ENCODE measurements around the gene ZNF587B. TPM values are rescaled to one million over a fixed set of nuclear protein-coding genes. Genes with fewer than 3 reads are reported as not detected.
A peak's percentile ranks its signal among the peaks of the same experiment; 100 is the strongest.
"Not testable (repeated sequence)": the region's sequence is repeated elsewhere in the genome, so short reads cannot be mapped to it uniquely, and the experiment has no call there.

ZNF587B gene
- total RNA-seq, 1 donor from 2014 or later: 36.1 TPM

GRCh38 chr19:57872450-57872849 lies 42.4 kb downstream of the ZNF587B start:
- no peaks in the 10 kb centered on the region for H3K27me3 ChIP-seq (ENCODE audit: control insufficient read depth, insufficient read depth, low read length)
- peaks cover 4% of the 10 kb centered on the region for H3K36me3 ChIP-seq (ENCODE audit: control insufficient read depth, insufficient read depth, low read length)
- no peak overlapping the region for H3K4me3 ChIP-seq (ENCODE audit: low read depth, low read length)
- DNase-seq (ENCODE audit: low read depth) (no peak), FAIRE-seq (no peak)
- TF ChIP-seq, protein P1, sequence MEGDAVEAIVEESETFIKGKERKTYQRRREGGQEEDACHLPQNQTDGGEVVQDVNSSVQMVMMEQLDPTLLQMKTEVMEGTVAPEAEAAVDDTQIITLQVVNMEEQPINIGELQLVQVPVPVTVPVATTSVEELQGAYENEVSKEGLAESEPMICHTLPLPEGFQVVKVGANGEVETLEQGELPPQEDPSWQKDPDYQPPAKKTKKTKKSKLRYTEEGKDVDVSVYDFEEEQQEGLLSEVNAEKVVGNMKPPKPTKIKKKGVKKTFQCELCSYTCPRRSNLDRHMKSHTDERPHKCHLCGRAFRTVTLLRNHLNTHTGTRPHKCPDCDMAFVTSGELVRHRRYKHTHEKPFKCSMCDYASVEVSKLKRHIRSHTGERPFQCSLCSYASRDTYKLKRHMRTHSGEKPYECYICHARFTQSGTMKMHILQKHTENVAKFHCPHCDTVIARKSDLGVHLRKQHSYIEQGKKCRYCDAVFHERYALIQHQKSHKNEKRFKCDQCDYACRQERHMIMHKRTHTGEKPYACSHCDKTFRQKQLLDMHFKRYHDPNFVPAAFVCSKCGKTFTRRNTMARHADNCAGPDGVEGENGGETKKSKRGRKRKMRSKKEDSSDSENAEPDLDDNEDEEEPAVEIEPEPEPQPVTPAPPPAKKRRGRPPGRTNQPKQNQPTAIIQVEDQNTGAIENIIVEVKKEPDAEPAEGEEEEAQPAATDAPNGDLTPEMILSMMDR (IDR thresholded peaks at IDR 0.05; ENCODE audit: insufficient read depth, low read length, severe bottlenecking): no peak

DNA sequence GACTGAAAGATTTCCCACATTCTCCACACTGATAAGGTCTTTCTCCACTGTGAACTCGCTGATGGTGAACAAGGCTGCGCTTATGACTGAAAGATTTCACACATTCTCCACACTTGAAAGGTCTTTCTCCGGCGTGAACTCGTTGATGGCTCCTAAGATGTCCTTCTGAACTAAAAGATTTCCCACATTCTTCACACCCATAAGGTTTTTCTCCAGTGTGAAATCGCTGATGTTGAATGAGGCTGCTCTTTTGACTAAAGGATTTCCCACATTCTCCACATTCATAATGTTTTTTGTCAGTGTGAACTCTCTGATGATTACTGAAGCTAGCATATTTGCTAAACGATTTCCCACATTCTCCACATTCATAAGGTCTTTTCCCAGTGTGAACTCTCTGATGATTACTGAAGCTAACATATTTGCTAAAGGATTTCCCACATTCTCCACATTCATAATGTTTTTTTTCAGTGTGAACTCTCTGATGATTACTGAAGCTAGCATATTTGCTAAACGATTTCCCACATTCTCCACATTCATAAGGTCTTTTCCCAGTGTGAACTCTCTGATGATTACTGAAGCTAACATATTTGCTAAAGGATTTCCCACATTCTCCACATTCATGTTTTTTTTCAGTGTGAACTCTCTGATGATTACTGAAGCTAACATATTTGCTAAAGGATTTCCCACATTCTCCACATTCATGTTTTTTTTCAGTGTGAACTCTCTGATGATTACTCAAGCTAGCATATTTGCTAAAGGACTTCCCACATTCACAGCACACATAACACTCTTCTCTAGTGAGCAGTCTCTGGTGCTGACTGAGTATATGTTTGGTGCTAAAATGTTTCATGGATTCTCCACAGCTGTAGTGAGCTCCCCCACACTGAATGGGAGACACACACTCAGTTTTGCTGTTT lies 44.0 kb downstream of the ZNF587B start:
- DNase-seq (ENCODE audit: low read depth); H3K27me3 ChIP-seq (ENCODE audit: control insufficient read depth, insufficient read depth, low read length); H3K36me3 ChIP-seq (ENCODE audit: control insufficient read depth, insufficient read depth, low read length); H3K4me3 ChIP-seq (ENCODE audit: low read depth, low read length); FAIRE-seq: not testable (repeated sequence)

- FAIRE-seq: no peak
- TF ChIP-seq, protein P1 (IDR thresholded peaks at IDR 0.05; ENCODE audit: insufficient read depth, low read length, severe bottlenecking): no peak
Measured at GRCh38 chr19:57886046-57886445, 55.9 kb downstream of the ZNF587B start.

DNA sequence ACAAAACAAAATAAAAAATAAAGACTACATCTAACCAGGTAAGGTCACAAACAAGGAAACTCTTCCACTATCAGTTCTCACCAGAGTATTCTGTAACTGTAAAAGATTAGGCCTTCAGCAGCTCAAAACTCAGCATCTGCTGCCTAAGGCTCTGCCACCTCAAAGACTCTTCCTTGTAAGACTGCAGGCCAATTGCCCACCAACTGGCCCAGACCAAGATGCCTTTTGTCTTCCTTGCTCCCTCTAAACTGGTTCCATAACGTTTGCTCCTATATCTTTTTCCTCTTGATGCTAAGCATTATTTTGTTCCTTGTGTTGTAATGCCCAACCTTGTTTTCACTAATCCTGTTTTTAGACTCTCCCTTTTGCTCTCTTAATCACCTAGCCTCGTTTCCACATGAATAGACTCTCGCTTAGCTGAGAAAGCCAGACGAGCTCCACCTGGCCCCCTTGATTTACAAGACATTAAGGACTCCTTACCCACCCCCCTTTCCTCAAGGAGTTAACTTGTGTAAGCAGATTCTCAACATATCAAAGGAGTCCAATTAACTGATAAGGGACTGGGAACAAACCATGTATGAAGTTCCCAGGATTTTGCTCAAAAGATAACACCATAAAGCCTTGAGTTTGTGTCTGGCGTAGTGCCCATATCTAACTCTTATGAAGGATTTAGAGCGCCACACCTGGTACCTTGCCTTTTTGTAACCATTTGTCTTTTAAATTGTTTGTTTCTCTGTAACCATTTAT lies 57.3 kb downstream of the ZNF587B start:
- H3K4me3 ChIP-seq (ENCODE audit: low read depth, low read length): peak overlapping the region; percentile 83
- peak; percentile 18 for DNase-seq (ENCODE audit: low read depth)
- no peak for FAIRE-seq

More at GRCh38 chr19:57886046-57886445, 55.9 kb downstream of the ZNF587B start:
- peaks cover 2% of the 10 kb centered on the region for H3K36me3 ChIP-seq (ENCODE audit: control insufficient read depth, insufficient read depth, low read length)
- DNase-seq (ENCODE audit: low read depth): no peak
- H3K4me3 ChIP-seq (ENCODE audit: low read depth, low read length): no peak overlapping the region
- H3K27me3 ChIP-seq (ENCODE audit: control insufficient read depth, insufficient read depth, low read length): no peaks in the 10 kb centered on the region

GRCh38 chr19:57888107-57888559 lies 58.0 kb downstream of the ZNF587B start:
- no peaks in the 10 kb centered on the region for H3K27me3 ChIP-seq (ENCODE audit: control insufficient read depth, insufficient read depth, low read length)
- H3K4me3 ChIP-seq (ENCODE audit: low read depth, low read length): peak overlapping the region; percentile 83
- FAIRE-seq: no peak
- TF ChIP-seq, protein P1 (IDR thresholded peaks at IDR 0.05; ENCODE audit: insufficient read depth, low read length, severe bottlenecking): no peak
- H3K36me3 ChIP-seq (ENCODE audit: control insufficient read depth, insufficient read depth, low read length): peaks cover 2% of the 10 kb centered on the region
- DNase-seq (ENCODE audit: low read depth): peak; percentile 54

More for the DNA sequence above, 57.3 kb downstream of the ZNF587B start:
- TF ChIP-seq, protein P1 (IDR thresholded peaks at IDR 0.05; ENCODE audit: insufficient read depth, low read length, severe bottlenecking): no peak
- H3K27me3 ChIP-seq (ENCODE audit: control insufficient read depth, insufficient read depth, low read length): no peaks in the 10 kb centered on the region
- H3K36me3 ChIP-seq (ENCODE audit: control insufficient read depth, insufficient read depth, low read length): peaks cover 2% of the 10 kb centered on the region
